Ovary (tissue), 9 donors: ENCODE data around the gene CTTN. TPM values are rescaled to one million over a fixed set of nuclear protein-coding genes. Genes with fewer than 3 reads are reported as not detected.
"Not testable (repeated sequence)": the region's sequence is repeated elsewhere in the genome, so short reads cannot be mapped to it uniquely, and the experiment has no call there.

Source experiments
- DNase-seq, 5 donors: peaks; one replicate each; pipeline ENCODE4 v3.0.0-alpha.2; 2019 to 2020
- H3K27ac ChIP-seq, 2 donors: fragments of 200-600 bp; one replicate each; pipeline versions ENCODE4 v1.5.1 to v1.8.0; 2019 to 2022
- H3K27me3 ChIP-seq: fragments of 200-600 bp; one replicate; pipeline ENCODE4 v1.8.0; 2022
- H3K36me3 ChIP-seq: fragments of 200-600 bp; sonication (generic); one replicate; pipeline ENCODE4 v1.5.1; 2019
- H3K4me1 ChIP-seq: one replicate; pipeline ENCODE4 v1.8.1; 2013; ENCODE audit warnings: mild to moderate bottlenecking, moderate library complexity; ENCODE audit not compliant: insufficient read depth
- H3K4me3 ChIP-seq: fragments of 200-600 bp; sonication (generic); one replicate; pipeline ENCODE4 v1.5.1; 2017
- H3K9me3 ChIP-seq, 2 donors: fragments of 200-600 bp in 1 of 2; sonication (generic) in 1 of 2; one replicate each; pipeline versions ENCODE4 v1.5.1 to v1.8.1; 2013 to 2019; ENCODE audit warnings: mild to moderate bottlenecking in 1 of 2, moderate library complexity in 1 of 2
- CTCF ChIP-seq, 3 donors: fragments of 450-650 bp in 2 of 3; fragments of 200-600 bp in 1 of 3; IDR thresholded peaks; one replicate each; pipeline versions ENCODE4 v1.5.1 to v1.8.0; 2016 to 2022; ENCODE audit warnings: antibody characterized with exemption in 3 of 3, mild to moderate bottlenecking in 1 of 3
- EP300 ChIP-seq: sonication (generic); formaldehyde crosslinking; IDR thresholded peaks from one replicate; pipeline ENCODE4 v1.6.1; 2017; ENCODE audit warnings: antibody characterized with exemption
- POLR2A ChIP-seq: fragments of 450-650 bp; IDR thresholded peaks from one replicate; pipeline ENCODE4 v1.6.1; 2017; ENCODE audit warnings: antibody characterized with exemption, mild to moderate bottlenecking, moderate library complexity
- WGBS, 3 donors: extraction: QIAGEN DNeasy Blood & Tissue Kit in 1 of 3; methylation state at CpG; one replicate each; pipeline versions ENCODE4 v1.1.5 to v1.1.7; 2013 to 2017; 5-methylcytosine and 5-hydroxymethylcytosine counted together
- intact Hi-C, 4 donors: fragments of 100-400 bp; cut with DNase I; formaldehyde crosslinking; loops; one replicate each; pipeline versions ENCODE4 v1.11.0 to v1.15.1; 2022 to 2023
- polyA plus RNA-seq, 2 donors: library from polyadenylated mRNA; stranded (reverse); fragments of 200-250 nt in 1 of 2; fragments of 350-450 nt in 1 of 2; fragmentation: Illumina TruSeq in 1 of 2; extraction: RNeasy Lipid Tissue Mini Kit (QIAGEN cat#74804) in 1 of 2; gene quantifications; one replicate each; pipeline ENCODE4 v1.2.3, GENCODE V29; 2013 to 2014
- total RNA-seq, 7 donors: library from RNA; depleted of rRNA in 2 of 7; stranded (reverse); fragments of >200 nt in 2 of 7; fragmentation: NEBNext Ultra II Directional in 3 of 7; extraction: Animal tissue kit (Norgen Biotek cat#: 25700) in 3 of 7; gene quantifications; one replicate each; pipeline versions ENCODE4 v1.1.0 to v1.2.4, GENCODE V29; 2016 to 2023
- donor health status: DM: no; HTN: no; CAD: no; lungs with moderate emphysema.
- donor health status: DM: no; HTN: no; CAD: no.
- donor health status: Bipolar disorder and iron deficiency.
- donor health status: DM: yes; HTN: yes; CAD: no.
- donor health status: DM: no; HTN: no; CAD: no.
- donor health status: DM: yes; HTN: yes; CAD: no.

Gene CTTN
- total and polyA plus RNA-seq, 9 donors: 129 to 321 (median 205) TPM

- no peak for DNase-seq
- WGBS, 3 donors: 79 to 83% (median 82%) methylated on average over 11 of the region's 11 CpGs
- Histone ChIP-seq H3K27ac (no peak overlapping the region), H3K4me1 (no peaks in the 10 kb centered on the region), H3K27me3 (no peaks in the 10 kb centered on the region), H3K4me3 (no peak overlapping the region), H3K36me3 (no peaks in the 10 kb centered on the region), H3K9me3 (peaks cover 0 to 6% of the 10 kb centered on the region in 2 donors)
- no peak for TF ChIP-seq EP300
- intact Hi-C loops: no loop called here
These were observed 46.8 kb downstream of the CTTN start for GRCh38 chr11:70445091-70445490.

- H3K27ac ChIP-seq: no peak overlapping the region
- intact Hi-C loops: no loop called here
- no peak for DNase-seq
- peaks cover 0 to 6% of the 10 kb centered on the region in 2 donors for H3K9me3 ChIP-seq
- no peaks in the 10 kb centered on the region for H3K27me3 ChIP-seq
- TF ChIP-seq EP300: no peak
- TF ChIP-seq CTCF (IDR thresholded peaks at IDR 0.05): no peak
- no peak for TF ChIP-seq POLR2A
- 69 to 77% (median 73%) methylated on average over 7 of the region's 7 CpGs for WGBS, 3 donors
- H3K4me3 ChIP-seq: no peak overlapping the region
- no peaks in the 10 kb centered on the region for H3K36me3 ChIP-seq
- H3K4me1 ChIP-seq: no peaks in the 10 kb centered on the region
These were observed 47.3 kb downstream of the CTTN start for GRCh38 chr11:70445605-70446004.

- intact Hi-C loops: no loop called here
- H3K36me3 ChIP-seq: no peaks in the 10 kb centered on the region
- DNase-seq: no peak
- TF ChIP-seq POLR2A (no peak), EP300 (no peak), CTCF (IDR thresholded peaks at IDR 0.05) (no peak)
- H3K9me3 ChIP-seq: peaks cover 0 to 6% of the 10 kb centered on the region in 2 donors
- no peaks in the 10 kb centered on the region for H3K27me3 ChIP-seq
- no peak overlapping the region for H3K27ac ChIP-seq
- no peaks in the 10 kb centered on the region for H3K4me1 ChIP-seq
- H3K4me3 ChIP-seq: no peak overlapping the region
- 39 to 57% (median 41%) methylated on average over 2 of the region's 2 CpGs for WGBS, 3 donors
These were observed 50.7 kb downstream of the CTTN start for GRCh38 chr11:70448983-70449567.

GRCh38 chr11:70454197-70454767 is 56.0 kb downstream of the CTTN start:
- Histone ChIP-seq H3K4me1 (no peaks in the 10 kb centered on the region), H3K36me3 (no peaks in the 10 kb centered on the region), H3K27ac (no peak overlapping the region), H3K9me3 (peaks cover 0 to under 1% of the 10 kb centered on the region in 2 donors), H3K27me3 (no peaks in the 10 kb centered on the region), H3K4me3 (no peak overlapping the region)
- intact Hi-C loops: no loop called here
- no peak for TF ChIP-seq CTCF (IDR thresholded peaks at IDR 0.05)
- TF ChIP-seq EP300: no peak
- no peak for TF ChIP-seq POLR2A
- 84 to 89% (median 85%) methylated on average over 9 of the region's 9 CpGs for WGBS, 3 donors
- DNase-seq: no peak

- H3K27ac ChIP-seq, H3K27me3 ChIP-seq, H3K4me1 ChIP-seq, DNase-seq, H3K9me3 ChIP-seq, H3K4me3 ChIP-seq, intact Hi-C loops, H3K36me3 ChIP-seq: not testable (repeated sequence)
- 91 to 94% (median 92%) methylated on average over 9 of the region's 9 CpGs for WGBS, 3 donors
These were observed 56.5 kb downstream of the CTTN start for GRCh38 chr11:70454811-70455210.
